ENCODE measurements around the gene TMC8.

Gene TMC8

DNA sequence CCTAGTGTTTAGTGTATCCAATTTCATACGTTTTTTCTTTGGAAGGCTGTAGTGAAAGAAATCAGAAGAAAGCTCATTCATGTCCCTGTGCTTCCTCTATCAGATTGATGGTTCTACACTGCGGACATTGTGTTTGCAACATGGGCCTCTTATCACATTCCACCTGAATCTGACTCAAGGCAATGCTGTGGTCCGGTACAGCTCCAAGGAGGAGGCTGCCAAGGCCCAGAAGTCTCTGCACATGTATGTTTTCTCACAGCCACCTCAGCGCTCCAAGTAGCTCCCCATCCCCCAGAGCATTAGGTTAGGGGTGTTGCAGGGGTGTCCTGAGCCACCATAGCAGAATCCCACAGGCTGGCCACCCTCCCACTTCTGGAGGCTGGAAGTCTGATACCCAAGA is 27.3 kb upstream of the TMC8 start:
- CTCF ChIA-PET: interaction anchor here (1.0 kb wide), 1 partner anchor 116 kb away, joined by 3 read pairs; no protein-coding TSS in a partner anchor
- POLR2A ChIA-PET: no interaction called here
- TF ChIP-seq, protein P1, sequence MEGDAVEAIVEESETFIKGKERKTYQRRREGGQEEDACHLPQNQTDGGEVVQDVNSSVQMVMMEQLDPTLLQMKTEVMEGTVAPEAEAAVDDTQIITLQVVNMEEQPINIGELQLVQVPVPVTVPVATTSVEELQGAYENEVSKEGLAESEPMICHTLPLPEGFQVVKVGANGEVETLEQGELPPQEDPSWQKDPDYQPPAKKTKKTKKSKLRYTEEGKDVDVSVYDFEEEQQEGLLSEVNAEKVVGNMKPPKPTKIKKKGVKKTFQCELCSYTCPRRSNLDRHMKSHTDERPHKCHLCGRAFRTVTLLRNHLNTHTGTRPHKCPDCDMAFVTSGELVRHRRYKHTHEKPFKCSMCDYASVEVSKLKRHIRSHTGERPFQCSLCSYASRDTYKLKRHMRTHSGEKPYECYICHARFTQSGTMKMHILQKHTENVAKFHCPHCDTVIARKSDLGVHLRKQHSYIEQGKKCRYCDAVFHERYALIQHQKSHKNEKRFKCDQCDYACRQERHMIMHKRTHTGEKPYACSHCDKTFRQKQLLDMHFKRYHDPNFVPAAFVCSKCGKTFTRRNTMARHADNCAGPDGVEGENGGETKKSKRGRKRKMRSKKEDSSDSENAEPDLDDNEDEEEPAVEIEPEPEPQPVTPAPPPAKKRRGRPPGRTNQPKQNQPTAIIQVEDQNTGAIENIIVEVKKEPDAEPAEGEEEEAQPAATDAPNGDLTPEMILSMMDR (IDR thresholded peaks at IDR 0.05; ENCODE audit: control extremely low read depth, extremely low read depth, low read depth, missing control alignments): no peak
- DNase-seq (ENCODE audit: extremely low spot score): no peak

DNA sequence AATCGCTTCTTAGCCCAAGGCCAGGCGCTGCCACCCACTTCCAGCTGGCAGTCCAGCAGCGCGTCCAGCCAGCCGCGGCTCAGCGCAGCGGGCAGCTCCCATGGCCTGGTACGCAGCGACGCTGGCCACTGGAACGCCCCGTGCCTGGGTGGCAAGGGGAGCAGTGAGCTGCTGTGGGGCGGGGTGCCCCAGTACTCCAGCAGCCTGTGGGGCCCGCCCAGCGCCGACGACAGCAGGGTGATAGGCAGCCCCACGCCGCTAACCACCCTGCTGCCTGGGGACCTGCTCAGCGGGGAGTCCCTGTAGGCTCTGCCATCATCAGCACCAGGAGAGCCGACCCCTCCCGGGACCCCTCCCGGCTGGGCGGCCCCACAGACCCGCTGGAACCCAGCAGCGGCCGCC is 26.0 kb upstream of the TMC8 start:
- ChIA-PET CTCF (interaction anchor here (1.2 kb wide), 1 partner anchor 19 kb away, joined by 4 read pairs; no protein-coding TSS in a partner anchor), POLR2A (no interaction called here)
- no peak for DNase-seq (ENCODE audit: extremely low spot score)
- TF ChIP-seq, protein P1 (IDR thresholded peaks at IDR 0.05; ENCODE audit: control extremely low read depth, extremely low read depth, low read depth, missing control alignments): no peak

DNA sequence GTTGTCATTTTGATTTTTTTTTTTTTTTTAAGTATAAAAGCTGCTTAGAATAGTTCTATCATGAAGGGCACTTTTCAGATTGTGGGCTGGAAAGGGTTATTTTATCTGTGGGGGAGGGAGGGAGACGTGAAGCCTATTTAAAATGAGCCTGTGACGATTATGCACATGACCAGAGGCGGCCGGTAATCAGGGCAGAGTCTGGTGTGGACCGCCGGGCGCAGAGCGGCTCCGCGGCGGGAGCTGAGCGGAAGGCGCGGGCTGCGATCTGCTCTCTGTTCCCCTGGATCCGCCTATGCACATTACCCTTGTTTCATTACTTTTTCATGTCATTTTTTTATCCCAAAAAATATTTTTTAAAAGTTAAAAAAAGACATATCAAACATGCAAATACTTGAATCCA is 25.5 kb upstream of the TMC8 start:
- ChIA-PET POLR2A (no interaction called here), CTCF (interaction anchor here (1.2 to 1.5 kb wide), 2 partner anchors 20 to 146 kb away, joined by 3 to 4 read pairs; no protein-coding TSS in a partner anchor)
- TF ChIP-seq, protein P1 (IDR thresholded peaks at IDR 0.05; ENCODE audit: control extremely low read depth, extremely low read depth, low read depth, missing control alignments): no peak
- DNase-seq (ENCODE audit: extremely low spot score): no peak

DNA sequence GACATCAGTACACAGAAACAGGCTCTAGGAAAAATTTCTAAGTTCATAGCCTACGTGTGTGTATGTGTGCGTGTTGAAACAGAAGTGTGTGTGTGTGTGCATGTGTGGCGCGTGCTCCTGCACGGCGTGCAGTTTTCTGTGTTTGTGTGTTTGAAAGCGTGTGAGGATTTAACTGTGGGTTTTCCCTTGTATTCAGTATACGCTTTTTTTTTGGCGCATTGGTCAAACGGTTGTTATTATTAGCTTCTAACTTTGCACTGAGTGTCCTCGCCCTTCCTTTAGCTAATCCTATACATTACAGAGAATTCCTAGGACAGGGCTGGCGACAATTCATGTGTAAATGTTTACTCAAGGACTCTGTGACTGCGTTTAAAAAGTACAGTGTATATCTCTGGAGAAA is 25.0 kb upstream of the TMC8 start:
- ChIA-PET CTCF (interaction anchor here (1.2 to 1.5 kb wide), 2 partner anchors 20 to 146 kb away, joined by 3 to 4 read pairs; no protein-coding TSS in a partner anchor), POLR2A (no interaction called here)
- TF ChIP-seq, protein P1 (IDR thresholded peaks at IDR 0.05; ENCODE audit: control extremely low read depth, extremely low read depth, low read depth, missing control alignments): no peak
- no peak for DNase-seq (ENCODE audit: extremely low spot score)

DNA sequence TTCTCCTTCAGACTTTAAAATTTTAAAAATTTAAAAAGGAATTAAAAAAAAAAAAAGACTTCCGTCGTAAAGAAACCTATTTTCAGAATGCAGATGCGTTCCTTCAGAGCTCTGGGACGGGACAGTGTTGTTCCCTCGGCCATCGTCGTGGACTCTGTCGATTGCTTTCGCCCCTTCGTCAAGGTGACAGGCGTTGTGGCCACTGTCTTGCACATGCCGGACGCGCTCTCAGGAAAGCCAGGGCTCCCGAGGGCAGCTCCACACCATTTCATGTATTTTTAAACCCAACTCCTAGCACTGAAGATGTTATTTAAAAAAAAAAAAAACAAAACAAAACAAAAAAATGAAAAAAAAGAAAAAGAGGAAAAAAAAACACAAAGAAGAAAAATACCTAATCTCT is 24.4 kb upstream of the TMC8 start:
- TF ChIP-seq, protein P1 (IDR thresholded peaks at IDR 0.05; ENCODE audit: control extremely low read depth, extremely low read depth, low read depth, missing control alignments): no peak
- DNase-seq (ENCODE audit: extremely low spot score): no peak
- POLR2A ChIA-PET: no interaction called here
- CTCF ChIA-PET: interaction anchor here (1.5 kb wide), 1 partner anchor 145 kb away, joined by 3 read pairs; no protein-coding TSS in a partner anchor

DNA sequence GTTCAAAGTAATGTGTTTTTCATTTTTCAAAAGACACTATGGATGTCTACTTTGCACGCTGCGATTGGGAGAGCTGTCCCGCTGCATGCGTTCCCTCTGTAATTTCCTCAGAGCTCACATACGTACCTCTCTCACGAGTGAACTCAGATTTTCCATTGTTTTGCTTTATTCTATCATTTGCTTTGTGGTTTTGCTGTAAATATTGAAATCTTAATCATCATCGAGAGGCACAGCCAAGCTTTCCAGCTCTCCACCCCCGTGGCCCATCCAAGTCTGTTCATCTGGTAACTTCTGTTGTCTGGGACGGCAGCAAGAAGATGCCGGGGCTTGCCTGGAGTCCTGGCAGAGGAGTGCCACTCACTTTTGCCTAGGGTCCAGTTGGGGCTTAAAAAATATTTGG is 23.1 kb upstream of the TMC8 start:
- TF ChIP-seq, protein P1 (IDR thresholded peaks at IDR 0.05; ENCODE audit: control extremely low read depth, extremely low read depth, low read depth, missing control alignments): no peak
- POLR2A ChIA-PET: no interaction called here
- CTCF ChIA-PET: no interaction called here
- DNase-seq (ENCODE audit: extremely low spot score): no peak
